ENCODE results near the gene CALCB.

- TF ChIP-seq, protein P1, sequence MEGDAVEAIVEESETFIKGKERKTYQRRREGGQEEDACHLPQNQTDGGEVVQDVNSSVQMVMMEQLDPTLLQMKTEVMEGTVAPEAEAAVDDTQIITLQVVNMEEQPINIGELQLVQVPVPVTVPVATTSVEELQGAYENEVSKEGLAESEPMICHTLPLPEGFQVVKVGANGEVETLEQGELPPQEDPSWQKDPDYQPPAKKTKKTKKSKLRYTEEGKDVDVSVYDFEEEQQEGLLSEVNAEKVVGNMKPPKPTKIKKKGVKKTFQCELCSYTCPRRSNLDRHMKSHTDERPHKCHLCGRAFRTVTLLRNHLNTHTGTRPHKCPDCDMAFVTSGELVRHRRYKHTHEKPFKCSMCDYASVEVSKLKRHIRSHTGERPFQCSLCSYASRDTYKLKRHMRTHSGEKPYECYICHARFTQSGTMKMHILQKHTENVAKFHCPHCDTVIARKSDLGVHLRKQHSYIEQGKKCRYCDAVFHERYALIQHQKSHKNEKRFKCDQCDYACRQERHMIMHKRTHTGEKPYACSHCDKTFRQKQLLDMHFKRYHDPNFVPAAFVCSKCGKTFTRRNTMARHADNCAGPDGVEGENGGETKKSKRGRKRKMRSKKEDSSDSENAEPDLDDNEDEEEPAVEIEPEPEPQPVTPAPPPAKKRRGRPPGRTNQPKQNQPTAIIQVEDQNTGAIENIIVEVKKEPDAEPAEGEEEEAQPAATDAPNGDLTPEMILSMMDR (IDR thresholded peaks at IDR 0.05; ENCODE audit: control extremely low read depth in 1 of 3, insufficient read depth in 1 of 3, low read depth in 1 of 3, low read length in 3 of 3), result no peak
- TF ChIP-seq TEAD4 (IDR thresholded peaks at IDR 0.05; ENCODE audit: low read depth, low read length), result no peak
- no peak for TF ChIP-seq NRF1 (IDR thresholded peaks at IDR 0.05; ENCODE audit: low read depth, low read length)
- no peak for TF ChIP-seq RFX5 (IDR thresholded peaks at IDR 0.05; ENCODE audit: borderline replicate concordance, low read depth, low read length)
- TF ChIP-seq BCL11A (IDR thresholded peaks at IDR 0.05; ENCODE audit: low read depth in 2 of 2, low read length in 2 of 2), result no peak
- no peak for TF ChIP-seq MAFK (IDR thresholded peaks at IDR 0.05; ENCODE audit: low read depth, low read length)
- TF ChIP-seq MAX (IDR thresholded peaks at IDR 0.05), result no peak
- TF ChIP-seq EGR1 (IDR thresholded peaks at IDR 0.05; ENCODE audit: borderline replicate concordance, low read depth, low read length), result no peak
- TF ChIP-seq, protein P2, sequence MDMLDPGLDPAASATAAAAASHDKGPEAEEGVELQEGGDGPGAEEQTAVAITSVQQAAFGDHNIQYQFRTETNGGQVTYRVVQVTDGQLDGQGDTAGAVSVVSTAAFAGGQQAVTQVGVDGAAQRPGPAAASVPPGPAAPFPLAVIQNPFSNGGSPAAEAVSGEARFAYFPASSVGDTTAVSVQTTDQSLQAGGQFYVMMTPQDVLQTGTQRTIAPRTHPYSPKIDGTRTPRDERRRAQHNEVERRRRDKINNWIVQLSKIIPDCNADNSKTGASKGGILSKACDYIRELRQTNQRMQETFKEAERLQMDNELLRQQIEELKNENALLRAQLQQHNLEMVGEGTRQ (IDR thresholded peaks at IDR 0.05; ENCODE audit: low read length), result no peak
- TF ChIP-seq GABPA (IDR thresholded peaks at IDR 0.05; ENCODE audit: borderline replicate concordance, insufficient read depth, low read length), result no peak
- no peak for TF ChIP-seq POLR2AphosphoS5 (IDR thresholded peaks at IDR 0.05; ENCODE audit: low read depth, low read length)
- TF ChIP-seq HDAC6 (IDR thresholded peaks at IDR 0.05; ENCODE audit: low read depth, low read length), result no peak
- TF ChIP-seq POLR2A (IDR thresholded peaks at IDR 0.05; ENCODE audit: control extremely low read depth in 1 of 2, low read depth in 2 of 2, low read length in 2 of 2), result no peak
Measured at GRCh38 chr11:15113381-15113780, 40.0 kb downstream of the CALCB start.
